ENCODE results near the gene RITA1. TPM values are rescaled to one million over a fixed set of nuclear protein-coding genes. Genes with fewer than 3 reads are reported as not detected.

The RITA1 gene
- polyA plus RNA-seq, 2 of the 4 experiments (the other 2 are of a cell fraction): 18.6 to 20.5 TPM

- no peak for DNase-seq (ENCODE audit: low read depth in 1 of 2, low spot score in 1 of 2)
- WGBS (ENCODE audit: missing lambda C conversion rate): 89% methylated on average over 4 of the region's 4 CpGs
- no peaks in the 10 kb centered on the region for H3K9me3 ChIP-seq
- no peak overlapping the region for H3K4me3 ChIP-seq
- CTCF ChIA-PET: interaction anchor here (0.6 to 3.8 kb wide), 11 partner anchors 8 to 1290 kb away, joined by 3 to 35 read pairs (median 3); partner anchors contain the start of genes DDX54, RITA1 and TPCN1
- H3K4me1 ChIP-seq: peaks cover 36% of the 10 kb centered on the region
- TF ChIP-seq RFX5 (IDR thresholded peaks at IDR 0.05): no peak
- no peak for TF ChIP-seq FOSB (CRISPR knock-in tag; IDR thresholded peaks at IDR 0.05)
- no peak for TF ChIP-seq GATA3 (IDR thresholded peaks at IDR 0.05; ENCODE audit: borderline replicate concordance)
- TF ChIP-seq ZC3H11A (IDR thresholded peaks at IDR 0.05): no peak
- POLR2A ChIA-PET: interaction anchor here (0.7 to 1.9 kb wide), 3 partner anchors 10 to 26 kb away, joined by 5 to 12 read pairs (median 5); partner anchors contain the start of genes DDX54, RITA1 and TPCN1
- H3K4me2 ChIP-seq: peak overlapping the region; percentile 50
- no peak for FAIRE-seq
- no peak for ATAC-seq
- peak overlapping the region; percentile 64 to 83; a peak in 5 of 6 replicates for H3K27ac ChIP-seq
Measured at GRCh38 chr12:113194971-113195391, 9.5 kb downstream of the RITA1 start.

- no peaks in the 10 kb centered on the region for H3K9me3 ChIP-seq
- ChIA-PET POLR2A (interaction anchor here (1.1 kb wide), 1 partner anchor 26 kb away, joined by 5 read pairs; the partner anchor contains the start of gene TPCN1), CTCF (interaction anchor here (0.6 to 3.8 kb wide), 12 partner anchors 9 to 229 kb away, joined by 3 to 35 read pairs (median 4); partner anchors contain the start of genes DDX54, RITA1, SDSL and TPCN1)
- ATAC-seq (no peak), FAIRE-seq (no peak), DNase-seq (ENCODE audit: low read depth in 1 of 2, low spot score in 1 of 2) (no peak)
- H3K4me3 ChIP-seq: no peak overlapping the region
- no peak overlapping the region for H3K4me2 ChIP-seq
- H3K4me1 ChIP-seq: peaks cover 33% of the 10 kb centered on the region
- peak overlapping the region in 1 of 2 experiments; percentile 83; a peak in 4 of 6 replicates for H3K27ac ChIP-seq
- TF ChIP-seq HEYL (CRISPR knock-in tag; IDR thresholded peaks at IDR 0.05) (no peak), FOXS1 (CRISPR knock-in tag; IDR thresholded peaks at IDR 0.05) (no peak), HDAC2 (IDR thresholded peaks at IDR 0.05) (no peak), ZSCAN20 (CRISPR knock-in tag; IDR thresholded peaks at IDR 0.05) (no peak), MAZ (IDR thresholded peaks at IDR 0.05; ENCODE audit: borderline replicate concordance, low read depth, low read length) (no peak), ZC3H11A (IDR thresholded peaks at IDR 0.05) (no peak), BHLHE40 (IDR thresholded peaks at IDR 0.05; ENCODE audit: low read depth, low read length) (no peak), ATOH8 (CRISPR knock-in tag; IDR thresholded peaks at IDR 0.05; ENCODE audit: low read depth) (no peak), HOXB5 (CRISPR knock-in tag; IDR thresholded peaks at IDR 0.05) (no peak), FOSL2 (IDR thresholded peaks at IDR 0.05) (no peak), FOSL2 (CRISPR knock-in tag; IDR thresholded peaks at IDR 0.05) (no peak), CHD4 (IDR thresholded peaks at IDR 0.05; ENCODE audit: borderline replicate concordance) (no peak), CBX2 (IDR thresholded peaks at IDR 0.05; ENCODE audit: borderline replicate concordance, low read depth) (no peak), EHF (CRISPR knock-in tag; IDR thresholded peaks at IDR 0.05) (no peak)
- WGBS (ENCODE audit: missing lambda C conversion rate): 94% methylated on average over 13 of the region's 13 CpGs
Measured at GRCh38 chr12:113195598-113195997, 10.1 kb downstream of the RITA1 start.

GRCh38 chr12:113196582-113196981, 11.1 kb downstream of the RITA1 start:
- POLR2A ChIA-PET: no interaction called here
- H3K4me3 ChIP-seq: no peak overlapping the region
- H3K4me2 ChIP-seq: no peak overlapping the region
- peak overlapping the region in 1 of 2 experiments; percentile 83; a peak in 1 of 6 replicates for H3K27ac ChIP-seq
- TF ChIP-seq EHF (CRISPR knock-in tag; IDR thresholded peaks at IDR 0.05) (no peak), HOXB13 (CRISPR knock-in tag; IDR thresholded peaks at IDR 0.05; ENCODE audit: low read depth) (no peak), HMGXB4 (CRISPR knock-in tag; IDR thresholded peaks at IDR 0.05; ENCODE audit: borderline replicate concordance) (no peak), ZFP36 (IDR thresholded peaks at IDR 0.05; ENCODE audit: borderline replicate concordance, partially characterized antibody) (no peak)
- H3K9me3 ChIP-seq: no peaks in the 10 kb centered on the region
- DNase-seq (ENCODE audit: low read depth in 1 of 2, low spot score in 1 of 2) (no peak), FAIRE-seq (no peak), ATAC-seq (peak in 1 of 2 experiments; percentile 1; a peak in 1 of 6 replicates)
- CTCF ChIA-PET: interaction anchor here (0.9 to 3.8 kb wide), 18 partner anchors 9 to 228 kb away, joined by 3 to 35 read pairs (median 5); partner anchors contain the start of genes SDSL and TPCN1
- WGBS (ENCODE audit: missing lambda C conversion rate): 66% methylated on average over 7 of the region's 7 CpGs
- peaks cover 27% of the 10 kb centered on the region for H3K4me1 ChIP-seq
